ENCODE results near the gene SLC25A3. TPM values are rescaled to one million over a fixed set of nuclear protein-coding genes. Genes with fewer than 3 reads are reported as not detected.

SLC25A3 gene
- total RNA-seq, 1 donor from 2014 or later: 727 TPM

- DNase-seq (ENCODE audit: low read depth): no peak
- TF ChIP-seq CTCF (IDR thresholded peaks at IDR 0.05; ENCODE audit: insufficient read depth, low read length, poor library complexity, severe bottlenecking): no peak
- no peaks in the 10 kb centered on the region for H3K36me3 ChIP-seq (ENCODE audit: control insufficient read depth, insufficient read depth, low read length)
- no peak overlapping the region for H3K4me3 ChIP-seq (ENCODE audit: low read depth, low read length)
- H3K27me3 ChIP-seq (ENCODE audit: control insufficient read depth, insufficient read depth, low read length): no peaks in the 10 kb centered on the region
Observed at GRCh38 chr12:98578392-98578791, 15.1 kb upstream of the SLC25A3 start.

- DNase-seq (ENCODE audit: low read depth): no peak
- H3K27me3 ChIP-seq (ENCODE audit: control insufficient read depth, insufficient read depth, low read length): no peaks in the 10 kb centered on the region
- no peaks in the 10 kb centered on the region for H3K36me3 ChIP-seq (ENCODE audit: control insufficient read depth, insufficient read depth, low read length)
- no peak for TF ChIP-seq CTCF (IDR thresholded peaks at IDR 0.05; ENCODE audit: insufficient read depth, low read length, poor library complexity, severe bottlenecking)
- H3K4me3 ChIP-seq (ENCODE audit: low read depth, low read length): no peak overlapping the region
Observed at GRCh38 chr12:98578821-98579220, 14.7 kb upstream of the SLC25A3 start.

- Histone ChIP-seq H3K27me3 (ENCODE audit: control insufficient read depth, insufficient read depth, low read length) (no peaks in the 10 kb centered on the region), H3K4me3 (ENCODE audit: low read depth, low read length) (no peak overlapping the region), H3K36me3 (ENCODE audit: control insufficient read depth, insufficient read depth, low read length) (no peaks in the 10 kb centered on the region)
- DNase-seq (ENCODE audit: low read depth): no peak
- no peak for TF ChIP-seq CTCF (IDR thresholded peaks at IDR 0.05; ENCODE audit: insufficient read depth, low read length, poor library complexity, severe bottlenecking)
Observed at GRCh38 chr12:98579347-98579746, 14.1 kb upstream of the SLC25A3 start.

GRCh38 chr12:98579835-98580234 lies 13.7 kb upstream of the SLC25A3 start:
- DNase-seq (ENCODE audit: low read depth): no peak
- H3K36me3 ChIP-seq (ENCODE audit: control insufficient read depth, insufficient read depth, low read length): no peaks in the 10 kb centered on the region
- no peaks in the 10 kb centered on the region for H3K27me3 ChIP-seq (ENCODE audit: control insufficient read depth, insufficient read depth, low read length)
- TF ChIP-seq CTCF (IDR thresholded peaks at IDR 0.05; ENCODE audit: insufficient read depth, low read length, poor library complexity, severe bottlenecking): no peak
- no peak overlapping the region for H3K4me3 ChIP-seq (ENCODE audit: low read depth, low read length)

- no peak overlapping the region for H3K4me3 ChIP-seq (ENCODE audit: low read depth, low read length)
- no peak for TF ChIP-seq CTCF (IDR thresholded peaks at IDR 0.05; ENCODE audit: insufficient read depth, low read length, poor library complexity, severe bottlenecking)
- no peaks in the 10 kb centered on the region for H3K36me3 ChIP-seq (ENCODE audit: control insufficient read depth, insufficient read depth, low read length)
- DNase-seq (ENCODE audit: low read depth): no peak
- no peaks in the 10 kb centered on the region for H3K27me3 ChIP-seq (ENCODE audit: control insufficient read depth, insufficient read depth, low read length)
Observed at GRCh38 chr12:98580695-98581094, 12.8 kb upstream of the SLC25A3 start.

GRCh38 chr12:98581101-98581500 lies 12.4 kb upstream of the SLC25A3 start:
- TF ChIP-seq CTCF (IDR thresholded peaks at IDR 0.05; ENCODE audit: insufficient read depth, low read length, poor library complexity, severe bottlenecking): no peak
- no peak overlapping the region for H3K4me3 ChIP-seq (ENCODE audit: low read depth, low read length)
- no peak for DNase-seq (ENCODE audit: low read depth)
- H3K36me3 ChIP-seq (ENCODE audit: control insufficient read depth, insufficient read depth, low read length): no peaks in the 10 kb centered on the region
- H3K27me3 ChIP-seq (ENCODE audit: control insufficient read depth, insufficient read depth, low read length): no peaks in the 10 kb centered on the region

All from kidney epithelial cell (primary cell).